ENCODE results near the gene RPAP3.
A peak's percentile ranks its signal among the peaks of the same experiment; 100 is the strongest.

The RPAP3 gene

DNA sequence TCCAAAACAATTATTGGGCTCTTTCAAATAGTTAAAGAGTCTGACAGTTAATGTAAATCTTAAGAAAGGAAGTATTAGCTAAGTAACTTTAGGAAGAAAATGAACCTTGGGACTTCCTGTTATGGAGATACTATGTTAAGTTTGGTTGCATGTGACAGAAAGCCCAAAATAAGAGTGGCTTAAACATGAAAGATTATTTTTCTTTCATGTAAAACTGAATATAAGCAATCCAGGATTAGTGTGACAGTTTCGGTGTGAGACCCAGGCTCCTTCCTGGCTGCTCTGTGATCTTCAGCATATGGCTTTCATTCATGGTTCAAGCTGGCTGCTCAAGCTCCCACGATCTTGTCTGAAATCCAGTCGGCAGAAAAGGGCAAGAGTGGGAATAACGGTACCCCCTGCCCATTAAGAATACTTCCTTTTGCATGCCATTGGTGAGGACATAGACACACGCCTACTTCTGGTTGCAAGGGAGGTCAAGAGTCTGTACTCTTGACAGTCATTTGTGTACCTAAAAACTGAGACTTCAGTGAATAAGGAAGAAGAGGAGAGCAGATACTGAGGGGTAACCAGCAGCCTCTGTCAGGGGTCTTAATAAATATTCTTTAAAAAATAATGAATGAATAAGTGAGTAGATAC is 2.2 kb upstream of the RPAP3 start:
- no peaks in the 10 kb centered on the region for H3K9me3 ChIP-seq (ENCODE audit: insufficient read depth, low read depth, low read length)
- no peaks in the 10 kb centered on the region for H3F3A ChIP-seq (ENCODE audit: low read depth)
- peaks cover 50% of the 10 kb centered on the region for H3K4me1 ChIP-seq (ENCODE audit: insufficient read depth, low read length, poor library complexity, severe bottlenecking)
- no peaks in the 10 kb centered on the region for H3K36me3 ChIP-seq (ENCODE audit: insufficient read depth, low read length)
- H3K79me2 ChIP-seq (ENCODE audit: insufficient read depth, low read length): peaks cover 43% of the 10 kb centered on the region
- peak overlapping the region; percentile 84 for H3K9ac ChIP-seq (ENCODE audit: low read depth, low read length, poor library complexity, severe bottlenecking)
- no peaks in the 10 kb centered on the region for H3K27me3 ChIP-seq (ENCODE audit: insufficient read depth, low read length, poor library complexity, severe bottlenecking)
- H3K4me2 ChIP-seq (ENCODE audit: low read depth, low read length, poor library complexity, severe bottlenecking): peak overlapping the region; percentile 78
- H4K20me1 ChIP-seq (ENCODE audit: insufficient read depth, low read length, poor library complexity, severe bottlenecking): peaks cover 13% of the 10 kb centered on the region
- no peak for TF ChIP-seq EZH2phosphoT487 (IDR thresholded peaks at IDR 0.05; ENCODE audit: borderline replicate concordance)
- TF ChIP-seq, protein P1, sequence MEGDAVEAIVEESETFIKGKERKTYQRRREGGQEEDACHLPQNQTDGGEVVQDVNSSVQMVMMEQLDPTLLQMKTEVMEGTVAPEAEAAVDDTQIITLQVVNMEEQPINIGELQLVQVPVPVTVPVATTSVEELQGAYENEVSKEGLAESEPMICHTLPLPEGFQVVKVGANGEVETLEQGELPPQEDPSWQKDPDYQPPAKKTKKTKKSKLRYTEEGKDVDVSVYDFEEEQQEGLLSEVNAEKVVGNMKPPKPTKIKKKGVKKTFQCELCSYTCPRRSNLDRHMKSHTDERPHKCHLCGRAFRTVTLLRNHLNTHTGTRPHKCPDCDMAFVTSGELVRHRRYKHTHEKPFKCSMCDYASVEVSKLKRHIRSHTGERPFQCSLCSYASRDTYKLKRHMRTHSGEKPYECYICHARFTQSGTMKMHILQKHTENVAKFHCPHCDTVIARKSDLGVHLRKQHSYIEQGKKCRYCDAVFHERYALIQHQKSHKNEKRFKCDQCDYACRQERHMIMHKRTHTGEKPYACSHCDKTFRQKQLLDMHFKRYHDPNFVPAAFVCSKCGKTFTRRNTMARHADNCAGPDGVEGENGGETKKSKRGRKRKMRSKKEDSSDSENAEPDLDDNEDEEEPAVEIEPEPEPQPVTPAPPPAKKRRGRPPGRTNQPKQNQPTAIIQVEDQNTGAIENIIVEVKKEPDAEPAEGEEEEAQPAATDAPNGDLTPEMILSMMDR (conservative IDR thresholded peaks at IDR 0.05; ENCODE audit: low read length): no peak
- peak overlapping the region; percentile 35 for H2AFZ ChIP-seq (ENCODE audit: low read length)
- H3K4me3 ChIP-seq (ENCODE audit: low read length, poor library complexity, severe bottlenecking): peak overlapping the region; percentile 79
- H3K9me2 ChIP-seq (replicated peaks; ENCODE audit: low read depth, low read length): no peaks in the 10 kb centered on the region

DNA sequence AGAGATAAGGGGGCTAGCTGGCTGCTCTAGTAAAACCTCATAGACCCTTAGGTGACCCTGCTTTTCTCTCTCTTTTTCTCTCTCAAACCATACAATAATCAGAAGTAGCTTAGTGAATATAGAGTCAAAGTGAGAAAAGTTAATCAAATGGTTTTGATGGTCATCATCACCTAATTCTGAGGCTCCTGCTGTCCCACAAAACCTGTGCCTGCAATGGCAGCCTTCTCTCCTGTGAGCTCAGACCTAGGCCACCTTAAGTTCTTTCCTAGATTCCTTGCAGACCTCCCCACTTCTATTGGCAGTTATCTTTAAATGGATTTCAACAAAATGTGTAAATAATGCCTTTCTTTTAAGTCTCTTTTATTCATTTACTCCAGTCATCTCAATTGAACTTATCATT is 1.5 kb upstream of the RPAP3 start:
- Histone ChIP-seq H2AFZ (ENCODE audit: low read length) (peak overlapping the region; percentile 35; the same call in 1 of the 2 replicates), H3K9ac (ENCODE audit: low read depth, low read length, poor library complexity, severe bottlenecking) (peak overlapping the region; percentile 84), H3K79me2 (ENCODE audit: insufficient read depth, low read length) (peaks cover 49% of the 10 kb centered on the region), H3K9me2 (replicated peaks; ENCODE audit: low read depth, low read length) (no peaks in the 10 kb centered on the region), H3K9me3 (ENCODE audit: insufficient read depth, low read depth, low read length) (no peaks in the 10 kb centered on the region), H3K4me1 (ENCODE audit: insufficient read depth, low read length, poor library complexity, severe bottlenecking) (peaks cover 55% of the 10 kb centered on the region), H3K36me3 (ENCODE audit: insufficient read depth, low read length) (no peaks in the 10 kb centered on the region), H3K4me2 (ENCODE audit: low read depth, low read length, poor library complexity, severe bottlenecking) (peak overlapping the region; percentile 78), H3K27me3 (ENCODE audit: insufficient read depth, low read length, poor library complexity, severe bottlenecking) (no peaks in the 10 kb centered on the region), H3K4me3 (ENCODE audit: low read length, poor library complexity, severe bottlenecking) (peak overlapping the region; percentile 79), H3F3A (ENCODE audit: low read depth) (no peaks in the 10 kb centered on the region), H4K20me1 (ENCODE audit: insufficient read depth, low read length, poor library complexity, severe bottlenecking) (peaks cover 18% of the 10 kb centered on the region)
- TF ChIP-seq, protein P1 (conservative IDR thresholded peaks at IDR 0.05; ENCODE audit: low read length): no peak
- TF ChIP-seq EZH2phosphoT487 (IDR thresholded peaks at IDR 0.05; ENCODE audit: borderline replicate concordance): no peak

DNA sequence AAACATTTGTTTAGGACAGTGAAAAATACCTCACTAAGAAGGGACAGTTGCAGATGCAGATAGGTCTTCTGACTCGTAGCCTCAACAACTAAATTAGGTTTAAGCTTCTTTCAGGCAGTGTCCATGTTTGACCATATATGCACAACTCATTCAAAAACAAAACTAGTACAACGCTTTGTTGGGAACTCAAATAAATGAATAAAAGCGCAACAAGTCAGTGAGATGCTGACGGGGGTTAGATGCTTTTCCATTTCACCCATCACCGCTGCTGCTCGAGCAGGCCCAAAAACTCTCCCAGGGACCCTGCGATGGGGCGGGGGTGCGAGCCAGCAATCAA is 633 bp downstream of the RPAP3 start:
- Histone ChIP-seq H3K9me2 (replicated peaks; ENCODE audit: low read depth, low read length) (no peaks in the 10 kb centered on the region), H3K9me3 (ENCODE audit: insufficient read depth, low read depth, low read length) (no peaks in the 10 kb centered on the region), H3K4me3 (ENCODE audit: low read length, poor library complexity, severe bottlenecking) (peak overlapping the region; percentile 79), H3K4me2 (ENCODE audit: low read depth, low read length, poor library complexity, severe bottlenecking) (peak overlapping the region; percentile 81), H3F3A (ENCODE audit: low read depth) (no peaks in the 10 kb centered on the region), H3K79me2 (ENCODE audit: insufficient read depth, low read length) (peaks cover 70% of the 10 kb centered on the region), H3K9ac (ENCODE audit: low read depth, low read length, poor library complexity, severe bottlenecking) (peak overlapping the region; percentile 84), H2AFZ (ENCODE audit: low read length) (peak overlapping the region; percentile 69), H3K36me3 (ENCODE audit: insufficient read depth, low read length) (no peaks in the 10 kb centered on the region; the same call in 1 of the 2 replicates), H4K20me1 (ENCODE audit: insufficient read depth, low read length, poor library complexity, severe bottlenecking) (peaks cover 26% of the 10 kb centered on the region), H3K27me3 (ENCODE audit: insufficient read depth, low read length, poor library complexity, severe bottlenecking) (no peaks in the 10 kb centered on the region), H3K4me1 (ENCODE audit: insufficient read depth, low read length, poor library complexity, severe bottlenecking) (peaks cover 71% of the 10 kb centered on the region)
- TF ChIP-seq, protein P1 (conservative IDR thresholded peaks at IDR 0.05; ENCODE audit: low read length): no peak
- TF ChIP-seq EZH2phosphoT487 (IDR thresholded peaks at IDR 0.05; ENCODE audit: borderline replicate concordance): no peak
